Upper lobe of left lung (tissue), 6 donors: ENCODE data around the gene PKD2. TPM values are rescaled to one million over a fixed set of nuclear protein-coding genes. Genes with fewer than 3 reads are reported as not detected.

Experiments
- ATAC-seq, 2 donors: fragments of 200-7000 bp; cut with Tn5 transposase; one replicate each; pipeline ENCODE4 v1.9.1; 2022; ENCODE audit warnings: mild to moderate bottlenecking in 2 of 2, moderate library complexity in 2 of 2; ENCODE audit not compliant: low FRiP score in 2 of 2
- DNase-seq, 2 donors: peaks; one replicate each; pipeline ENCODE4 v3.0.0-alpha.2; 2019 to 2020
- H3K27ac ChIP-seq, 4 donors: fragments of 200-600 bp; sonication (generic); one replicate each; pipeline ENCODE4 v1.5.1; 2016 to 2019
- H3K27me3 ChIP-seq, 4 donors: fragments of 200-600 bp; sonication (generic); one replicate each; pipeline ENCODE4 v1.5.1; 2017 to 2019
- H3K36me3 ChIP-seq, 4 donors: fragments of 200-600 bp; sonication (generic); one replicate each; pipeline ENCODE4 v1.5.1; 2016 to 2019
- H3K4me1 ChIP-seq, 4 donors: fragments of 200-600 bp; sonication (generic); one replicate each; pipeline ENCODE4 v1.5.1; 2018 to 2019
- H3K4me3 ChIP-seq, 4 donors: fragments of 200-600 bp; sonication (generic); one replicate each; pipeline ENCODE4 v1.5.1; 2017 to 2019; ENCODE audit warnings: mild to moderate bottlenecking in 2 of 4, moderate library complexity in 1 of 4
- H3K9me3 ChIP-seq, 4 donors: fragments of 200-600 bp; sonication (generic); one replicate each; pipeline ENCODE4 v1.5.1; 2018 to 2019
- EP300 ChIP-seq, 4 donors: sonication (generic); formaldehyde crosslinking; IDR thresholded peaks; one replicate each; pipeline ENCODE4 v1.5.1; 2017; ENCODE audit warnings: antibody characterized with exemption in 4 of 4, control low read depth in 2 of 4
- POLR2A ChIP-seq, 4 donors: fragments of 450-650 bp; IDR thresholded peaks; one replicate each; pipeline ENCODE4 v1.5.1; 2016 to 2017; ENCODE audit warnings: antibody characterized with exemption in 4 of 4, mild to moderate bottlenecking in 2 of 4
- POLR2AphosphoS5 ChIP-seq, 2 donors: sonication (generic); formaldehyde crosslinking; IDR thresholded peaks; one replicate each; pipeline ENCODE4 v1.5.1; 2017; ENCODE audit warnings: antibody characterized with exemption in 2 of 2
- WGBS, 2 donors: methylation state at CpG; one replicate each; pipeline ENCODE4 v1.1.5; 2017 to 2018; 5-methylcytosine and 5-hydroxymethylcytosine counted together
- total RNA-seq, 6 donors: library from RNA; depleted of rRNA in 4 of 6; stranded (reverse); fragments of >200 nt in 4 of 6; gene quantifications; one replicate each; pipeline versions ENCODE4 v1.1.0 to v1.2.1, GENCODE V29; 2016 to 2021
- TF ChIP-seq, protein P1 (sequence below), 6 experiments: fragments of 450-650 bp in 4 of 6; fragments of 200-600 bp in 2 of 6; sonication (generic) in 2 of 6; IDR thresholded peaks; one replicate each; pipeline ENCODE4 v1.5.1; 2016 to 2019; ENCODE audit warnings: antibody characterized with exemption in 6 of 6
- donor health status: DM: no; HTN: no; CAD: no; lungs with moderate emphysema.
- donor health status: DM: no; HTN: yes; CAD: no; lungs with severe emphysema.

The PKD2 gene
- total RNA-seq, 6 donors from 2014 or later, result 19.5 to 76.5 (median 32.5) TPM

DNA sequence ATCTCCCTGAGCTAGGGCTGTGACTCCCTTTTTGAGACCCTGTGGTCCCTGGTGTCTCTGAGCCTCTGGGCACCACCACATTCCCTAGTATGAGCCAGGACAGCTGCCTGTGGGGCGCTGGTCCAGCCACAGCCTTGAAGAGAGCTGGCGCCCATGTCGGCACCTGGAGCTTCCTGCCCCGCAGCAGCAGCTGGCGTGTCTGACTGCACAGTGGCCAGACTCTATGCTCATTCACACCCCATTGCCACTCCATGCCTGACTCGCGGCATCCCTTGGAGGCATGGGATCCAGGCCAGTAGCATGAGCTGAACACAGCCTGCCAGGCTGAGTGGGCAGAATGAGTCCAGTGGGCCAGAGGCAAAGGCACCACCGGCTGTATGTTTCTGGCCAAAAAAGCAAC, 40.2 kb upstream of the PKD2 start:
- no peaks in the 10 kb centered on the region for H3K9me3 ChIP-seq
- no peak overlapping the region for H3K27ac ChIP-seq
- WGBS, 2 donors, result 82 to 86% methylated on average over 3 to 8 of the region's 8 CpGs
- H3K4me1 ChIP-seq, result no peaks in the 10 kb centered on the region
- peak in 1 of 2 donors; percentile 59 for DNase-seq
- H3K36me3 ChIP-seq, result no peaks in the 10 kb centered on the region
- no peaks in the 10 kb centered on the region for H3K27me3 ChIP-seq
- TF ChIP-seq EP300 (IDR thresholded peaks at IDR 0.05), result no peak
- TF ChIP-seq, protein P1, sequence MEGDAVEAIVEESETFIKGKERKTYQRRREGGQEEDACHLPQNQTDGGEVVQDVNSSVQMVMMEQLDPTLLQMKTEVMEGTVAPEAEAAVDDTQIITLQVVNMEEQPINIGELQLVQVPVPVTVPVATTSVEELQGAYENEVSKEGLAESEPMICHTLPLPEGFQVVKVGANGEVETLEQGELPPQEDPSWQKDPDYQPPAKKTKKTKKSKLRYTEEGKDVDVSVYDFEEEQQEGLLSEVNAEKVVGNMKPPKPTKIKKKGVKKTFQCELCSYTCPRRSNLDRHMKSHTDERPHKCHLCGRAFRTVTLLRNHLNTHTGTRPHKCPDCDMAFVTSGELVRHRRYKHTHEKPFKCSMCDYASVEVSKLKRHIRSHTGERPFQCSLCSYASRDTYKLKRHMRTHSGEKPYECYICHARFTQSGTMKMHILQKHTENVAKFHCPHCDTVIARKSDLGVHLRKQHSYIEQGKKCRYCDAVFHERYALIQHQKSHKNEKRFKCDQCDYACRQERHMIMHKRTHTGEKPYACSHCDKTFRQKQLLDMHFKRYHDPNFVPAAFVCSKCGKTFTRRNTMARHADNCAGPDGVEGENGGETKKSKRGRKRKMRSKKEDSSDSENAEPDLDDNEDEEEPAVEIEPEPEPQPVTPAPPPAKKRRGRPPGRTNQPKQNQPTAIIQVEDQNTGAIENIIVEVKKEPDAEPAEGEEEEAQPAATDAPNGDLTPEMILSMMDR (IDR thresholded peaks at IDR 0.05), result no peak
- TF ChIP-seq POLR2AphosphoS5 (IDR thresholded peaks at IDR 0.05), result no peak
- TF ChIP-seq POLR2A (IDR thresholded peaks at IDR 0.05), result no peak
- no peak for ATAC-seq
- H3K4me3 ChIP-seq, result no peak overlapping the region

DNA sequence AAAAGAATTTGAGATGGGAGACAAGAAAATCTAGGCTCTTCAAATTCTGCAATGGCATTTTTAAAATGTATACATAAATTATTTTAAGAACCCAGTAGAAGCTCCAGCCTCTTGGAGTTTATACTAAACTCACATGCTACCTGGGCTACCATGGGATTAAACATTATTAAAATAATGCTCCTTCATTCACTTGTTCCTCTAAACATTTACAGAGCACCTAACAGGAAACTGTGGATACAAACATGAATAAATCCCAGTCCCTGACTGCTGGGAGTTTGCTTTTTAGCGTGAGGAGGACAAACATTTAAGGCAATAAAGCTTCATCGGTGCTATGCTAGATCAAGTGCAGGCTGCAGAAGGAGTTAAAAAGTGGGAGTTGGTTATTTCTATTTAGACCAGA, 37.3 kb upstream of the PKD2 start:
- Histone ChIP-seq H3K27me3 (no peaks in the 10 kb centered on the region), H3K4me3 (no peak overlapping the region), H3K4me1 (peaks cover 0 to 7% (median 3%) of the 10 kb centered on the region in 4 donors), H3K36me3 (no peaks in the 10 kb centered on the region), H3K9me3 (no peaks in the 10 kb centered on the region), H3K27ac (no peak overlapping the region)
- no peak for ATAC-seq
- DNase-seq, result no peak
- WGBS, 2 donors, result 66 to 75% methylated on average over 2 of the region's 2 CpGs
- TF ChIP-seq POLR2A (IDR thresholded peaks at IDR 0.05), result no peak
- TF ChIP-seq, protein P1 (IDR thresholded peaks at IDR 0.05), result no peak

DNA sequence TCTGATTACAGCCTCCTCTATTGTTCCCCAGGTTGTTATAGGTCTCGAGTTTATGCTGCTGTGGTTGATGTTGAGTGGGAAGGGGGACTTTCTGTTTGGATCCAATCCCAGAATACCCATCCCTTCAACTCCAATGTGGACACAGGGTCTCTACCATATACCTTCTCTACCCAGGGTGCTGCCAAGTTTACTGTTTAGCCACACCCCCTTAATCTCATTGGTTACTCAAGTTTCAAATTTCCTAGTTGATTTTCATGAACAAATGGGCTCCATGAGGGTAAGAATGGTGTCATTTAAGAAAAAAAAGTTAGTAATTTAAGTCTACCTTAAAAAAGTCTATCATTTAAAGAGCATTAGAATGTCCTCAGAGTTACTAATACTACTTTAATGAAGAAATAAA, 35.6 kb upstream of the PKD2 start:
- ATAC-seq (no peak), DNase-seq (no peak)
- H3K27ac ChIP-seq, result no peak overlapping the region
- no peaks in the 10 kb centered on the region for H3K9me3 ChIP-seq
- 75 to 100% methylated on average over 1 of the region's 1 CpG for WGBS, 2 donors
- no peaks in the 10 kb centered on the region for H3K36me3 ChIP-seq
- H3K27me3 ChIP-seq, result no peaks in the 10 kb centered on the region
- TF ChIP-seq, protein P1 (IDR thresholded peaks at IDR 0.05), result no peak
- no peak for TF ChIP-seq POLR2AphosphoS5 (IDR thresholded peaks at IDR 0.05)
- no peak overlapping the region for H3K4me3 ChIP-seq
- peaks cover 0 to 7% (median 3%) of the 10 kb centered on the region in 4 donors for H3K4me1 ChIP-seq

DNA sequence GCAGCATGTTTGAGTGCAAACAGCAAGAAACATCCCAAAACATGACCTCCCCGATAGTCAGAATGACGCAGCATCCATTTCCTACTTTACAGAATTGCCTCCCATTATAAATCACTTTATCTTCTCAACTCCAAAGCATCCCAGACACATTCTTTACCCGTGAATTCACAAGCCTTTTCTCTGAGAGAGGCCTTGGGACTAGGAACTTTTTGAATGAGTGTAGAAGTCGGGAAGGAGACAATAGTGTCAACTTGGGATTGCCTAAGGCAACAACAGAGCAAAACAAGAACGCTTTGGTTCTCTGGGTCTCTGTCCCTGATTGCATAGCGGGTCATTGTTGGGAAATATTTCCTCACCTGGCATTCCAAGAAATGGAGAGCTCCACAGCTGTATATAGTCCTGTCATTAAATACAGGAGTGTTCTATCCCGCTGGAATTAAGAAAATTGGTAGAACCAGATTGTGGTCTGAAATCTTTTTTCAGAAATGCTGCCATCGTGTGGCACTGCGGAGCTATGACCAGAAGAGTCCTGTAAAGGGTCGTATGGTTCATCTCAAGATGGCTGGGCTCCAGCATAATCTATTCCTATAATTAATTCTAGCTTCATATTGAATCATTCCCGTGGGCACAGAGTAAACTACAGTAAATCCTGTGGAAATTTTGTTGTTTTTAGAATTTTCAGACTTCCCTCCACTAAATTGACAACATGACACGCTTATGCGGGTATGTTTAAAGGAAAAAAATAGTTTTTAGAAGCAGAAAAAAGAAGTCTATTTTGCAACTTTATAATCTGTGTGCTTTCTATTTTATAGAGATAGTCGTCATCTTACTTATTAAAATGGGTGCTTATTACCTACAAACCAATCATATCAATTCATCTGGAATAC, 33.9 kb upstream of the PKD2 start:
- DNase-seq, result peak in 1 of 2 donors; percentile 43
- Histone ChIP-seq H3K27me3 (no peaks in the 10 kb centered on the region), H3K4me1 (peaks cover 0 to 7% (median 3%) of the 10 kb centered on the region in 4 donors), H3K27ac (no peak overlapping the region), H3K9me3 (no peaks in the 10 kb centered on the region), H3K36me3 (no peaks in the 10 kb centered on the region), H3K4me3 (no peak overlapping the region)
- peak; percentile 55 to 90 for ATAC-seq
- no peak for TF ChIP-seq POLR2A (IDR thresholded peaks at IDR 0.05)
- TF ChIP-seq, protein P1 (IDR thresholded peaks at IDR 0.05), result peak; percentile 46 to 84 (median 66)
- 31 to 32% methylated on average over 14 of the region's 14 CpGs for WGBS, 2 donors
